H1 (cell line): ENCODE data around the gene DBNDD1. TPM values are rescaled to one million over a fixed set of nuclear protein-coding genes. Genes with fewer than 3 reads are reported as not detected.

Source experiments
- CTCF ChIA-PET: fragments of 300-600 bp; sonication (Branson Sonifier 250); formaldehyde crosslinking; loops from one replicate; lab custom pipeline; 2021; ENCODE audit not compliant: partially characterized antibody; lab: Charles Lee
- POLR2A ChIA-PET: fragments of 300-600 bp; sonication (Branson Sonifier 250); formaldehyde crosslinking; loops from one replicate; lab custom pipeline; 2021; ENCODE audit warnings: inconsistent platforms; ENCODE audit not compliant: partially characterized antibody; lab: Charles Lee
- DNase-seq, 2 experiments: peaks; one replicate each; pipeline versions ENCODE4 v3.0.0 to v3.0.0-alpha.2; 2010 to 2022; ENCODE audit warnings: low spot score in 2 of 2, low read depth in 1 of 2, mixed read lengths in 1 of 2
- FAIRE-seq: peaks from 2 replicates; lab custom pipeline; 2011; peaks lifted over from hg19 to GRCh38; lab: Jason Lieb, UNC
- H2AFZ ChIP-seq: 2 replicates; pipeline ENCODE4 v1.8.1; 2012; ENCODE audit warnings: low read length, inconsistent platforms
- H2AK5ac ChIP-seq: 2 replicates; pipeline ENCODE4 v1.6.1; 2013; ENCODE audit warnings: low read depth, low read length
- H2BK120ac ChIP-seq: replicated peaks from 2 replicates; pipeline ENCODE3; 2013; ENCODE audit warnings: low read depth, low read length, inconsistent platforms
- H2BK12ac ChIP-seq: 2 replicates; pipeline ENCODE4 v1.6.1; 2013; ENCODE audit warnings: low read depth, low read length
- H2BK15ac ChIP-seq: 2 replicates; pipeline ENCODE4 v1.6.1; 2013; ENCODE audit warnings: low read length
- H2BK20ac ChIP-seq: 2 replicates; pipeline ENCODE4 v1.6.1; 2013; ENCODE audit warnings: low read length
- H2BK5ac ChIP-seq: 2 replicates; pipeline ENCODE4 v1.6.1; 2013; ENCODE audit warnings: low read depth, low read length
- H3K14ac ChIP-seq: 2 replicates; pipeline ENCODE4 v1.6.1; 2013; ENCODE audit warnings: inconsistent platforms; ENCODE audit not compliant: insufficient read length
- H3K18ac ChIP-seq: 2 replicates; pipeline ENCODE4 v1.6.1; 2013; ENCODE audit warnings: low read length; ENCODE audit errors: extremely low read depth
- H3K23ac ChIP-seq: 2 replicates; pipeline ENCODE4 v1.6.1; 2013; ENCODE audit warnings: inconsistent platforms; ENCODE audit not compliant: insufficient read length
- H3K23me2 ChIP-seq: 2 replicates; pipeline ENCODE4 v1.6.1; 2013; ENCODE audit warnings: low read depth, low read length
- H3K27ac ChIP-seq: 2 replicates; pipeline ENCODE4 v1.6.1; 2011; ENCODE audit warnings: low read depth, low read length, inconsistent platforms
- H3K27me3 ChIP-seq, 4 experiments: replicated peaks in 1 of 4; 1 replicate in 1 of 4; 2 replicates in 3 of 4; pipeline versions ENCODE4 v1.6.1 to v1.8.1; 2011 to 2013; ENCODE audit warnings: low read length in 3 of 4, mild to moderate bottlenecking in 3 of 4, inconsistent platforms in 2 of 4, mixed read lengths in 2 of 4, moderate library complexity in 1 of 4; ENCODE audit not compliant: control insufficient read depth in 3 of 4, insufficient read depth in 3 of 4; ENCODE audit errors: extremely low read depth in 1 of 4
- H3K36me3 ChIP-seq, 4 experiments: 2 replicates each; pipeline versions ENCODE4 v1.6.1 to v1.8.1; 2011 to 2013; ENCODE audit warnings: mild to moderate bottlenecking in 4 of 4, low read length in 3 of 4, moderate library complexity in 2 of 4, control low read depth in 1 of 4, inconsistent platforms in 1 of 4; ENCODE audit not compliant: insufficient read depth in 4 of 4, control insufficient read depth in 2 of 4
- H3K4ac ChIP-seq: replicated peaks from 2 replicates; pipeline ENCODE3; 2013; ENCODE audit warnings: low read length, low read depth, mixed read lengths, inconsistent platforms; ENCODE audit not compliant: insufficient read length
- H3K4me1 ChIP-seq, 4 experiments: replicated peaks in 1 of 4; 1 replicate in 1 of 4; 2 replicates in 3 of 4; pipeline versions ENCODE4 v1.6.1 to v1.8.1; 2011 to 2013; ENCODE audit warnings: low read length in 3 of 4, inconsistent platforms in 2 of 4, mixed read lengths in 1 of 4; ENCODE audit not compliant: insufficient read depth in 4 of 4, control insufficient read depth in 3 of 4
- H3K4me2 ChIP-seq, 2 experiments: 2 replicates each; pipeline versions ENCODE4 v1.6.1 to v1.8.1; 2011 to 2013; ENCODE audit warnings: low read depth in 2 of 2, low read length in 2 of 2, control low read depth in 1 of 2, inconsistent platforms in 1 of 2, mild to moderate bottlenecking in 1 of 2; ENCODE audit not compliant: insufficient read depth in 1 of 2
- H3K4me3 ChIP-seq, 4 experiments: fragments of 200-600, 300-600 bp in 1 of 4; sonication (generic), shearing (Covaris generic), sonication (Bioruptor Twin) in 1 of 4; 2 replicates each; pipeline versions ENCODE4 v1.5.1 to v1.8.1; 2011 to 2016; ENCODE audit warnings: low read length in 4 of 4, low read depth in 3 of 4, control low read depth in 2 of 4, inconsistent platforms in 2 of 4, mild to moderate bottlenecking in 2 of 4, mixed read lengths in 1 of 4, moderate library complexity in 1 of 4; ENCODE audit not compliant: insufficient read depth in 2 of 4; ENCODE audit errors: extremely low read depth in 1 of 4
- H3K56ac ChIP-seq: replicated peaks from 2 replicates; pipeline ENCODE3; 2013; ENCODE audit warnings: low read depth, mild to moderate bottlenecking, mixed read lengths, low read length, inconsistent platforms; ENCODE audit not compliant: insufficient read length
- H3K79me1 ChIP-seq: 2 replicates; pipeline ENCODE4 v1.6.1; 2013; ENCODE audit warnings: low read depth, low read length, control low read depth
- H3K79me2 ChIP-seq, 2 experiments: 2 replicates each; pipeline versions ENCODE4 v1.6.1 to v1.8.1; 2012 to 2013; ENCODE audit warnings: low read length in 2 of 2, mild to moderate bottlenecking in 2 of 2, inconsistent platforms in 1 of 2; ENCODE audit not compliant: insufficient read depth in 2 of 2, control insufficient read depth in 1 of 2
- H3K9ac ChIP-seq, 4 experiments: replicated peaks in 1 of 4; 1 replicate in 1 of 4; 2 replicates in 3 of 4; pipeline versions ENCODE4 v1.6.1 to v1.8.1; 2011 to 2013; ENCODE audit warnings: low read depth in 3 of 4, low read length in 3 of 4, control low read depth in 2 of 4, mild to moderate bottlenecking in 2 of 4, moderate library complexity in 2 of 4, inconsistent platforms in 1 of 4; ENCODE audit errors: extremely low read depth in 1 of 4
- H3K9me3 ChIP-seq, 2 experiments: 2 replicates each; pipeline versions ENCODE4 v1.6.1 to v1.8.1; 2012 to 2013; ENCODE audit warnings: mild to moderate bottlenecking in 2 of 2, moderate library complexity in 2 of 2, control low read depth in 1 of 2, inconsistent platforms in 1 of 2, low read depth in 1 of 2, low read length in 1 of 2, mixed read lengths in 1 of 2; ENCODE audit not compliant: insufficient read depth in 2 of 2
- H4K20me1 ChIP-seq, 2 experiments: replicated peaks in 1 of 2; 2 replicates each; pipeline versions ENCODE3 to v1.8.1; 2011 to 2013; ENCODE audit warnings: inconsistent platforms in 2 of 2, low read length in 2 of 2, mild to moderate bottlenecking in 1 of 2; ENCODE audit not compliant: insufficient read depth in 2 of 2, control insufficient read depth in 1 of 2
- H4K5ac ChIP-seq: 2 replicates; pipeline ENCODE4 v1.6.1; 2013; ENCODE audit warnings: low read length, low read depth, mixed read lengths, inconsistent platforms; ENCODE audit not compliant: insufficient read length
- H4K8ac ChIP-seq: 2 replicates; pipeline ENCODE4 v1.8.0; 2013; ENCODE audit warnings: mild to moderate bottlenecking, moderate library complexity, low read length, inconsistent platforms; ENCODE audit not compliant: insufficient read depth; ENCODE audit errors: extremely low read depth
- H4K91ac ChIP-seq: replicated peaks from 2 replicates; pipeline ENCODE3; 2013; ENCODE audit warnings: low read length, mixed read lengths, inconsistent platforms; ENCODE audit not compliant: insufficient read length
- RNF2 ChIP-seq: fragments of 200-900, 300-1000 bp; sonication (generic); IDR thresholded peaks from 2 replicates; pipeline ENCODE4 v1.7.1; 2016; ENCODE audit warnings: borderline replicate concordance, low read depth, mild to moderate bottlenecking, antibody characterized with exemption, low read length; ENCODE audit not compliant: poor library complexity, severe bottlenecking; ENCODE audit errors: missing control alignments
- SP2 ChIP-seq: IDR thresholded peaks from 2 replicates; pipeline ENCODE4 v1.6.1; 2012; ENCODE audit warnings: mild to moderate bottlenecking, low read length, inconsistent platforms
- WGBS, 2 experiments: shearing (Covaris generic) in 1 of 2; methylation state at CpG; one replicate each; pipeline versions ENCODE4 v1.1.6 to v1.1.7; 2013 to 2015; ENCODE audit warnings: low lambda C conversion rate in 2 of 2, mixed read lengths in 2 of 2, inconsistent platforms in 1 of 2, low coverage in 1 of 2, missing lambda C conversion rate in 1 of 2; ENCODE audit not compliant: insufficient replicate concordance in 2 of 2, insufficient coverage in 1 of 2, insufficient read length in 1 of 2; ENCODE audit errors: extremely low coverage in 1 of 2, missing lambda C conversion rate in 1 of 2; 5-methylcytosine and 5-hydroxymethylcytosine counted together
- polyA plus RNA-seq, 7 experiments: library from polyadenylated mRNA; depleted of rRNA in 3 of 7; stranded (reverse) in 5 of 7; unstranded in 2 of 7; fragments of >200 nt in 5 of 7; fragments of 200-250 nt in 2 of 7; gene quantifications; 1 replicate in 5 of 7; 2 replicates in 1 of 7; 4 replicates in 1 of 7; pipeline versions ENCODE4 v1.2.1 to v1.2.3, GENCODE V29; 2011 to 2013; ENCODE audit warnings: missing spikeins in 2 of 7, mixed read lengths in 2 of 7
- total RNA-seq: library from RNA; stranded (reverse); fragmentation: NEBNext Ultra II Directional; extraction: Animal tissue kit (Norgen Biotek cat#: 25700); gene quantifications from 2 replicates; pipeline ENCODE4 v1.2.1, GENCODE V29; 2021
- TF ChIP-seq, protein P1 (sequence below): IDR thresholded peaks from 2 replicates; pipeline ENCODE4 v1.6.1; 2012; ENCODE audit warnings: inconsistent platforms
- TF ChIP-seq, protein P2 (sequence below): IDR thresholded peaks from 2 replicates; pipeline ENCODE4 v1.6.1; 2012; ENCODE audit warnings: inconsistent platforms

Gene DBNDD1
- total and polyA plus RNA-seq, 2 of the 8 experiments (the other 6 are each of a cell fraction or from before 2014, with no cell fraction given) = 69.9 to 92.6 TPM

DNA sequence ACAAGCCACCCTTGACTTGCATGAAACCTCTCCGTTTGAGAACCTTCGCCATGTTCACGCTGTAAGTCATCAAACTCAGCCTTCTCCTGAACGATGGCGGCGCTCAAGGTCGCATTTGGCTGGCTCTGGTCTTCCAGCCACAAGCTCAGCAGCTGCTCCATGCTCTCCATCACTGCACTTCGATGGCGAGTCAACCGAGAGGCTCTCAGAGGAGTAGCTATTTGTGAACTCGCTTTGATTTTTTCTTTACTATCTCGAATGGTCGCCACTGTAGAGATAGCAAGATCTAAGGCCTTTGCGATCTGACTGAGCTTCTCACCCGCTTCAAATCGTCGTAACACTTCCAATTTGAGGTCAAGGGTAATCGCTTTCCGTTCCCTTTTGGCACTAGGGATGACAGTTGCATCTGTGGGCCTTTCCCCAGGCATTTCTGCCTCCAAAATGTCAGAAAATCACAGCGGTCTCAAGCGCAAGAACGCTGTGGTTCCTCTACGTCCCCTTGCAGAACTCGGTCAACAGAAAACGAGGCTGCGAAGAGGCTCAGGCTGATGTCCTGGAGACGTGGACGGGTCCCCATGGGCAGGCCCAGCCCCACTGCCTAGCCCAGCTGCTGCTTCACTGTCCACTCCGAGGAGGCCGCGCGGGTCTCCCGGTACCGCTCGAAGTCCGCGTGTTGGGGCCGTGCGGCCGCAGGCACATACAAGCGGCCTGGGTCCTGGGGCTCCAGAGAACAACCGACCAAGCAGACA lies 47.6 kb downstream of the DBNDD1 start:
- peaks cover 0 to 8% (median 3%) of the 10 kb centered on the region in 4 experiments; a peak in 3 of 7 replicates for H3K4me1 ChIP-seq
- peak overlapping the region; percentile 99 for H3K27ac ChIP-seq
- peak overlapping the region; percentile 76 to 99 (median 99) for H3K9ac ChIP-seq
- peak overlapping the region; percentile 80 for H4K91ac ChIP-seq
- FAIRE-seq (no peak), DNase-seq (no peak)
- no peak overlapping the region for H2BK15ac ChIP-seq
- H2AK5ac ChIP-seq = peak overlapping the region; percentile 17
- H2AFZ ChIP-seq = peak overlapping the region; percentile 76
- peak overlapping the region; percentile 93 for H3K18ac ChIP-seq
- peaks cover 0 to 5% of the 10 kb centered on the region in 2 experiments for H4K20me1 ChIP-seq
- peaks cover 12 to 45% of the 10 kb centered on the region in 2 experiments for H3K79me2 ChIP-seq
- H3K4ac ChIP-seq = peak overlapping the region; percentile 99
- peak overlapping the region; percentile 78; the same call in 1 of the 2 replicates for H2BK5ac ChIP-seq
- H2BK20ac ChIP-seq = peak overlapping the region; percentile 9; the same call in 1 of the 2 replicates
- H4K8ac ChIP-seq = peak overlapping the region; percentile 96
- H3K4me2 ChIP-seq = peak overlapping the region; percentile 88 to 95
- peaks cover 13% of the 10 kb centered on the region for H3K79me1 ChIP-seq
- H3K23ac ChIP-seq = no peak overlapping the region
- peak overlapping the region; percentile 77 to 97 (median 94) for H3K4me3 ChIP-seq
- H3K27me3 ChIP-seq = peaks cover 0 to 6% (median 0%) of the 10 kb centered on the region in 4 experiments; a peak in 2 of 7 replicates
- POLR2A ChIA-PET = interaction anchor here (0.6 to 6.9 kb wide), 21 partner anchors 9 to 1317 kb away, joined by 3 to 54 read pairs (median 5); partner anchors contain the start of genes DBNDD1 and TUBB3
- H2BK120ac ChIP-seq = no peak overlapping the region
- no peak overlapping the region for H3K14ac ChIP-seq
- WGBS, 2 experiments = 80% methylated on average over 42 of the region's 42 CpGs; no CpG with 5 or more reads in 1 of the 2 experiments
- CTCF ChIA-PET = interaction anchor here (0.9 to 1.5 kb wide), 2 partner anchors 22 to 50 kb away, joined by 3 read pairs; no protein-coding TSS in a partner anchor
- peaks cover 0 to 4% (median 1%) of the 10 kb centered on the region in 4 experiments; a peak in 2 of 8 replicates for H3K36me3 ChIP-seq
- H3K9me3 ChIP-seq = peaks cover 10 to 11% of the 10 kb centered on the region in 2 experiments; a peak in 3 of 4 replicates
- TF ChIP-seq SP2 (no peak), RNF2 (peak; percentile 39)
- TF ChIP-seq, protein P1, sequence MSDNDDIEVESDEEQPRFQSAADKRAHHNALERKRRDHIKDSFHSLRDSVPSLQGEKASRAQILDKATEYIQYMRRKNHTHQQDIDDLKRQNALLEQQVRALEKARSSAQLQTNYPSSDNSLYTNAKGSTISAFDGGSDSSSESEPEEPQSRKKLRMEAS = peak; percentile 45; the same call in 1 of the 2 replicates
- TF ChIP-seq, protein P2, sequence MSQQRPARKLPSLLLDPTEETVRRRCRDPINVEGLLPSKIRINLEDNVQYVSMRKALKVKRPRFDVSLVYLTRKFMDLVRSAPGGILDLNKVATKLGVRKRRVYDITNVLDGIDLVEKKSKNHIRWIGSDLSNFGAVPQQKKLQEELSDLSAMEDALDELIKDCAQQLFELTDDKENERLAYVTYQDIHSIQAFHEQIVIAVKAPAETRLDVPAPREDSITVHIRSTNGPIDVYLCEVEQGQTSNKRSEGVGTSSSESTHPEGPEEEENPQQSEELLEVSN = peak; percentile 55; the same call in 1 of the 2 replicates
- H3K23me2 ChIP-seq = peaks cover 11% of the 10 kb centered on the region
- no peak overlapping the region for H2BK12ac ChIP-seq
- H3K56ac ChIP-seq = peak overlapping the region; percentile 32
- peak overlapping the region; percentile 67 for H4K5ac ChIP-seq
